Measurements from ENCODE around the gene E2F2.
"Not testable (repeated sequence)": the region's sequence is repeated elsewhere in the genome, so short reads cannot be mapped to it uniquely, and the experiment has no call there.

Gene E2F2

DNA sequence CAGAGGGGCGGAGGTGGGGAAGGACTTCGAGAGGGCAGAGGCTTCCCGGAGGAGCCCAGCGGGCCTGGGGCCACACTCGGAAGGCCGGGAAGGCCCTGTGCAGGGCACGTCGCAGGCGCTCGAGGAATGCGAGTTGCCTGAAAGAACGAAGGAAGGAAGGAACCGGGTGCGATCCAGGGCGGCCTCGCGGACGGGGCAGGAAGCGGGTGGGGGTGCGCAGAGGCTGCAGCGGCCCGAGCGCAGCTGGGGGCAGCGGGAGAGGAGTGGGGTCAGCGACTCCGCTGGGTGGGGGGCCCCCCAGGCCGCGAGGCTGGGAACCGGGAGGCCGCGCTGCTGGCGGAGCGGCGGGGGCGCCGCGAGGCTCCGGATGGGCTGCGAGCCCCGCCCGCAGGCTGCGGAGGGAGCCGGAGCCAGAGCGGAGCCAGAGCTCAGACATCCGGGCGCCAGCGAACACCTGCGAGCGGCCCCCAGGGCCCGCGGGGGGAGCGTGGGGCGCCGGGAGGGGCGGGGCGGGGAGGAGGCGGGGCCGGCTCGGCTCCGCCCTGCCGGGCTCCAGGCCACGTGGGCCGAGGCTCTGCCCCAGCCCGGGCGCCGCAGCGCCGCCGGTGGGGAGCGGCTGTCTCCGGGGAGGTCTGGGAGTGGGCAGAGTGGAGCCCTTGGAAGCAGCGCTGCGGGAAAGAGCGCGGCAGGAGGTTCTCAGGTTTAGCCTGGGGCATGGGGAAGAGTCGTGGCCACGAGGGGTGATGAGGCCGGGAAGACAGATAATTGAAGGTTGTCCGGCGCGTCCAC lies 23.6 kb upstream of the E2F2 start:
- H3K4me2 ChIP-seq (ENCODE audit: low read length), result peak overlapping the region; percentile 80
- H3K27me3 ChIP-seq (ENCODE audit: control insufficient read depth, insufficient read depth, low read length), result no peaks in the 10 kb centered on the region
- H3K4me3 ChIP-seq (ENCODE audit: low read length), result peak overlapping the region; percentile 89
- no peaks in the 10 kb centered on the region for H3K9me3 ChIP-seq (replicated peaks; ENCODE audit: low read length)
- peaks cover 38% of the 10 kb centered on the region for H3K4me1 ChIP-seq (ENCODE audit: control insufficient read depth, insufficient read depth, low read length)
- peaks cover 22% of the 10 kb centered on the region for H3K36me3 ChIP-seq (ENCODE audit: insufficient read depth, low read length)
- peak overlapping the region; percentile 99 for H3K9ac ChIP-seq (ENCODE audit: low read depth, low read length)

DNA sequence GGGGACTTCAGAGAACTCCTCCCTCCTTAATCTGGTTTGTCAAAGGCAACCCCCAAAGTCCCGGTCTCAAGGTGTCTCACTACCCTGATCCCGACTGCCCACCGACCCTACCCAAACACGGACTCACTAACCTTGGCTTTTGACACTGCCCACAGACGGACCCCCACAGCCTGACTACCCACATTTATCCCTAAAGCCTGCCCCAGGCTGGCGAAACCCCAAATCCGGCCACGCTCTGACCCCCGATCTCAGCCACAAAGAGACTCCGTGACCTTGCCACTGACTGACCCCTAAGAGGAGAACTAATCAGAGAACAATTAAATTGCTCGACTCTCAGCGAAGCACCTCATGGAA lies 23.1 kb upstream of the E2F2 start:
- Histone ChIP-seq H3K36me3 (ENCODE audit: insufficient read depth, low read length) (peaks cover 21% of the 10 kb centered on the region), H3K4me3 (ENCODE audit: low read length) (peak overlapping the region; percentile 32), H3K9ac (ENCODE audit: low read depth, low read length) (peak overlapping the region; percentile 78), H3K4me2 (ENCODE audit: low read length) (peak overlapping the region; percentile 69), H3K9me3 (replicated peaks; ENCODE audit: low read length) (no peaks in the 10 kb centered on the region), H3K27me3 (ENCODE audit: control insufficient read depth, insufficient read depth, low read length) (no peaks in the 10 kb centered on the region), H3K4me1 (ENCODE audit: control insufficient read depth, insufficient read depth, low read length) (peaks cover 38% of the 10 kb centered on the region)

DNA sequence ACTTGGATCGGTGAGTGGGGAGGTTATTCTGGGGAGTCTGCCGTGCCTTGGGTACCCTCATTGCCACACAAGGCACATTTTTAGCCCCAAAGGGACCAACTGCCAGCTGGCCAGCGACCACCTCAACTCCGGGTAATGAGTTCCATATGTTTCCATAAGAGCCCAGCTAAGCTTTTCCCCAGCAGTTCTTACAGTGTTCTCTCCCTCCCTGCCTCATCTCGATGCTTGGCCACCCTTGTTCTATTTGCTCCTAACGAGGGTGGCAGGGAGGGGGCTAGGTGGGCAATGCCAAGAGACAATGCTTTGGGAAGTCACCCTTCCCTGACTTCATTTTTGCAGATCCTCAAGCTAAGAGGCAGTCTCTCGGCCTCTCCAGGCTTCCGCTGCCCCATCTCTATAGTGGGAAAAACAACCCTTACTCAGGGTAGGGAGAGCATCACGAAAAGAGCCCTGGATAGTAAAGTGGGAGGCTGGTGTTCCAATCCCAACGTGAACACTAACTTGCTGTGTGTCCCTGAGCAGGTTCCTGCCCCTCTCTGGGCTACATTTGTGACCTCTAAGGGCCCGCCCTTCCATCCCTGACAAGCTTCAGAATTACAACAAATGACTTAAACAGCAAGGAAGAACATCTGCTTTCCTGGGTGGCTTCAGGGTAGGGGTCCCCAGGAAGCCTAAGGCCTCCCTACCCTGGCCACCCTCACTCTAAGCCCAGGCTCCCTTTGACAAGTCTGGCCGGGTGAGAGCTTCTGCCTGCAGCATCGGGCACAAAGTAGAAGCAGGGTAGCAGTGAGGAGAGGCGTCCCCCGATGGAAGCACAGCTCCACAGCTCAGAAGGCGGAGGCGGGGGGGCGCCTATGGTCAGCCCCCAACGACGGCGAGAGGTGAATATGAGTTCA lies 22.4 kb upstream of the E2F2 start:
- Histone ChIP-seq H3K36me3 (ENCODE audit: insufficient read depth, low read length) (peaks cover 15% of the 10 kb centered on the region), H3K9ac (ENCODE audit: low read depth, low read length) (peak overlapping the region; percentile 78), H3K4me2 (ENCODE audit: low read length) (peak overlapping the region; percentile 69), H3K4me3 (ENCODE audit: low read length) (no peak overlapping the region), H3K27me3 (ENCODE audit: control insufficient read depth, insufficient read depth, low read length) (no peaks in the 10 kb centered on the region), H3K9me3 (replicated peaks; ENCODE audit: low read length) (no peaks in the 10 kb centered on the region), H3K4me1 (ENCODE audit: control insufficient read depth, insufficient read depth, low read length) (peaks cover 44% of the 10 kb centered on the region)

DNA sequence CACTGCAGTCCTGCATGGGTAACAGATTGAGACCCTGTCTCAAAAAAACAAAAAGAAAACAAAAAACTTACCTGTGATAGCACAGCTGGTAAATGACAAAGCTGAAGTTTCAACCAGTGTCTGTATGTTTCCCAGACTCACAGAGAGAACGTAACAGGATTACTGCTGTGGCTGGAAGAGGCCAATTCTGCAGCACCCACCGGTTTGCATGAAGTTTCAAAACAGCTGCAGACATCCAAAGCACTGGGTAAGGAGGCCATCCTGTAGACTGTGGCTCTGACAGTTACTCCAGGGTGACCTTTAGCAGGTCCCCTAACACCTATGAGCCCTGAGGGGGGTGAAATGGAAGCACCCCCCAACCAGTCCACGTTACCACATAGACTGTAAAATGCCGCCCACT lies 20.8 kb upstream of the E2F2 start:
- Histone ChIP-seq H3K4me2 (ENCODE audit: low read length) (no peak overlapping the region), H3K9ac (ENCODE audit: low read depth, low read length) (no peak overlapping the region), H3K4me1 (ENCODE audit: control insufficient read depth, insufficient read depth, low read length) (peaks cover 40% of the 10 kb centered on the region), H3K4me3 (ENCODE audit: low read length) (no peak overlapping the region), H3K36me3 (ENCODE audit: insufficient read depth, low read length) (no peaks in the 10 kb centered on the region), H3K27me3 (ENCODE audit: control insufficient read depth, insufficient read depth, low read length) (no peaks in the 10 kb centered on the region), H3K9me3 (replicated peaks; ENCODE audit: low read length) (no peaks in the 10 kb centered on the region)

GRCh38 chr1:23548704-23549143 lies 17.7 kb upstream of the E2F2 start:
- peak overlapping the region; percentile 20 for H3K4me2 ChIP-seq (ENCODE audit: low read length)

GRCh38 chr1:23546897-23547584 lies 16.0 kb upstream of the E2F2 start:
- Histone ChIP-seq H3K4me1 (ENCODE audit: control insufficient read depth, insufficient read depth, low read length) (peaks cover 12% of the 10 kb centered on the region), H3K27me3 (ENCODE audit: control insufficient read depth, insufficient read depth, low read length) (no peaks in the 10 kb centered on the region), H3K9me3 (replicated peaks; ENCODE audit: low read length) (no peaks in the 10 kb centered on the region), H3K4me2 (ENCODE audit: low read length) (no peak overlapping the region), H3K9ac (ENCODE audit: low read depth, low read length) (no peak overlapping the region), H3K36me3 (ENCODE audit: insufficient read depth, low read length) (no peaks in the 10 kb centered on the region), H3K4me3 (ENCODE audit: low read length) (no peak overlapping the region)

More at GRCh38 chr1:23548704-23549143, 17.7 kb upstream of the E2F2 start:
- Histone ChIP-seq H3K27me3 (ENCODE audit: control insufficient read depth, insufficient read depth, low read length) (no peaks in the 10 kb centered on the region), H3K36me3 (ENCODE audit: insufficient read depth, low read length) (no peaks in the 10 kb centered on the region), H3K9me3 (replicated peaks; ENCODE audit: low read length) (no peaks in the 10 kb centered on the region), H3K4me1 (ENCODE audit: control insufficient read depth, insufficient read depth, low read length) (peaks cover 15% of the 10 kb centered on the region), H3K4me3 (ENCODE audit: low read length) (no peak overlapping the region), H3K9ac (ENCODE audit: low read depth, low read length) (peak overlapping the region; percentile 3)

DNA sequence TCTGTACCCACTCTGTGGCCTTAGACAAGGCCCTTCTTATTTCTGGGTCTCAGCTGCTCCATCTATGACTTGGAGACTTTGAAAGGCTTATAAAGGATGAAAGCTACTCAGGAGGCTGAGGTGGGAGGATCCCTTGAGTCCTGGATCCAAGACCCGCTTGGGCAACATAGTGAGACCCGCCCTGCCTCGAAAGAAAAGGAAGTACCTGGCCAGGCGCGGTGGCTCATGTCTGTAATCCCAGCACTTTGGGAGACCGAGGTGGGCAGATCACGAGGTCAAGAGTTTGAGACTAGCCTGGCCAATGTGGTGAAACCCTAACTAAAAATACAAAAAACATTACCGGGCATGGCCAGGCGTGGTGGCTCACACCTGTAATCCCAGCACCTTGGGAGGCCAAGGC lies 14.8 kb upstream of the E2F2 start:
- H3K36me3 ChIP-seq (ENCODE audit: insufficient read depth, low read length), result no peaks in the 10 kb centered on the region
- H3K4me1 ChIP-seq (ENCODE audit: control insufficient read depth, insufficient read depth, low read length), result peaks cover 12% of the 10 kb centered on the region
- H3K4me3 ChIP-seq (ENCODE audit: low read length), result no peak overlapping the region
- no peaks in the 10 kb centered on the region for H3K9me3 ChIP-seq (replicated peaks; ENCODE audit: low read length)
- H3K4me2 ChIP-seq (ENCODE audit: low read length), result no peak overlapping the region
- no peaks in the 10 kb centered on the region for H3K27me3 ChIP-seq (ENCODE audit: control insufficient read depth, insufficient read depth, low read length)
- no peak overlapping the region for H3K9ac ChIP-seq (ENCODE audit: low read depth, low read length)

DNA sequence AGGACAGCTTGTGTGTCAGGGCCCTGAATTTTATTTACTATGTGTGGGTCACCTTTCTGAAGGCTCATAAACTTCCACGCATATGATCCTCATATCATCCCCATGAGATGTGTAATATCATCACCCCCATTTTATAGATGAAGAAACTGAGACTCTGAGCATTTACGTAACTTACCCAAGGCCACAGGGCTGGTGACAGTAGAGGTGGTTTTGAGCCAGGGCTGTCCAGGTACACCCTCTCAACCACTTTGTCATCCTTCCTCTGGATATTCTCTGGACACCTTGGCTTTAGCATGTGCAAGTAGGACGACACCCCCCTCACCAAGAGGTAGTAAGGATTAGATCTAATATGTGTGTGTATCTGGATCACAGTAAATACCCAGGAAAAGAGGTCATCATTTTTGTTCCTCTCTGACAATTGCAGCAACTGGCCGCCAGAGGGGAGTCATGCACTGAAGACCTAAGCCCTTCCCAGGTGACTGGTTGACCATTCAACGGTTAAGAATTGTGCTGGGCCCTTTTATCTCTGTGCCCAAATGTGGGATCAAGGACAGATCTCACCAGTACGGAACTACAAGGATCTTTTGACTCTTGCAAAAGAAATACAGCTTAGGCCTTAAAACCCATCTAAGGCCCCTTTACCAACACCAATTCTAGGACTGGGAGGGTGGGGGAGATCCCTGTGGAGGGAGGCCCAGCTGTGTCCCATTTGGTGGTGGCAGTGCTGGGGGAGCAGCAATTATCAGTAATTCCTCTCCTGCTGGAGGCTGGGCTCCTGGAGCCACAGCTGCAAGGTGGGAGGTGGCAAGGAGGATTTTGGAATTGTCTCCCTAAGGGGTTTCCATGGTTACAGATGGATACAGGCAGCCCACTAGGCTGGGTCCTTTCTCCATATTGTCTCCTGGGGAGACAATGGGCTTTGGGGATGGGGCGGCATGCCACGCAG lies 13.7 kb upstream of the E2F2 start:
- H3K4me1 ChIP-seq (ENCODE audit: control insufficient read depth, insufficient read depth, low read length), result peaks cover 12% of the 10 kb centered on the region
- H3K9me3 ChIP-seq (replicated peaks; ENCODE audit: low read length), result no peaks in the 10 kb centered on the region
- no peaks in the 10 kb centered on the region for H3K36me3 ChIP-seq (ENCODE audit: insufficient read depth, low read length)
- H3K9ac ChIP-seq (ENCODE audit: low read depth, low read length), result no peak overlapping the region
- no peak overlapping the region for H3K4me3 ChIP-seq (ENCODE audit: low read length)
- no peaks in the 10 kb centered on the region for H3K27me3 ChIP-seq (ENCODE audit: control insufficient read depth, insufficient read depth, low read length)
- H3K4me2 ChIP-seq (ENCODE audit: low read length), result no peak overlapping the region

DNA sequence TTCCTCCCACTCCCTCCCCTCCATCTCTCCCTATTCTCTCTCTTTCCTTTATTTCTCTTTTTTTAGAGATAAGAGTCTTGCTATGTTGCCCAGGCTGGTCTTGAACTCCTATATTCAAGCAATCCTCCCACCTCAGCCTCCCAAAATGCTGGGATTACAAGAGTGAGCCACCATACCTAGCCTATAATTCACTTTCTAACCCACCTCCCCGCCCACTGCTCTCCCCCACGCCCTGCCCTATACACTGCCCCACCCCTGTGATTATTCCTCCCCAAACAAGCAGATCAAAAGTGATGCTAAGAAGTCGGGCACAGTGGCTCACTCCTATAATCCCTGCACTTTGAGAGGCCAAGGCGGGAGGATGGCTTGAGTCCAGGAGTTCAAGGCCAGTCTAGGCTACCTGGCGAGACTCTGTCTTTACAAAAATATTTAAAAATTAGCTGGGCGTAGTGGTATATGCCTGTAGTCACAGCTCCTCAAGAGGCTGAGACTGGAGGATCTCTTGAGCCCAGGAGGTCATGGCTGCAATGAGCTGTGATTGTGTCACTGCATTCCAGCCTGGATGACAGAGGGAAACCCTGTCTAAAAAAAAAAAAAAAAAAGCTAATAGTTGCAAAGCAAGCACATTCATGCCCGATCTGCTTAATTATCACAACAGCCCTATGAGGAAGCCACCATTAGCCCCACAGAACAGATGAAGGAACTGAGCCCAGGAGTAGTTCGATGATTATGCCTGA lies 12.8 kb upstream of the E2F2 start:
- no peaks in the 10 kb centered on the region for H3K27me3 ChIP-seq (ENCODE audit: control insufficient read depth, insufficient read depth, low read length)
- no peak overlapping the region for H3K4me2 ChIP-seq (ENCODE audit: low read length)
- H3K4me3 ChIP-seq (ENCODE audit: low read length), result no peak overlapping the region
- H3K9me3 ChIP-seq (replicated peaks; ENCODE audit: low read length), result no peaks in the 10 kb centered on the region
- H3K4me1 ChIP-seq (ENCODE audit: control insufficient read depth, insufficient read depth, low read length), result peaks cover 9% of the 10 kb centered on the region
- no peak overlapping the region for H3K9ac ChIP-seq (ENCODE audit: low read depth, low read length)
- no peaks in the 10 kb centered on the region for H3K36me3 ChIP-seq (ENCODE audit: insufficient read depth, low read length)

- H3K4me2 ChIP-seq (ENCODE audit: low read length); H3K9ac ChIP-seq (ENCODE audit: low read depth, low read length); H3K4me3 ChIP-seq (ENCODE audit: low read length); H3K9me3 ChIP-seq (replicated peaks; ENCODE audit: low read length); H3K27me3 ChIP-seq (ENCODE audit: control insufficient read depth, insufficient read depth, low read length); H3K36me3 ChIP-seq (ENCODE audit: insufficient read depth, low read length); H3K4me1 ChIP-seq (ENCODE audit: control insufficient read depth, insufficient read depth, low read length): not testable (repeated sequence)
These were observed 11.9 kb upstream of the E2F2 start for GRCh38 chr1:23542940-23543339.

Data from skeletal muscle satellite cell (primary cell).